Tibial artery (tissue), 4 donors: ENCODE data around the gene PDE7B.

Experiments
- DNase-seq, 2 donors: peaks; one replicate each; pipeline ENCODE4 v3.0.0-alpha.2; 2019
- H3K27ac ChIP-seq, 2 donors: fragments of 200-600 bp; sonication (generic) in 1 of 2; 1 replicate in 1 of 2; 2 replicates in 1 of 2; pipeline ENCODE4 v1.5.1; 2018 to 2019; ENCODE audit warnings: mild to moderate bottlenecking in 1 of 2
- H3K27me3 ChIP-seq, 2 donors: fragments of 200-600 bp; sonication (generic) in 1 of 2; one replicate each; pipeline versions ENCODE4 v1.5.1 to v1.6.0; 2016 to 2019
- H3K36me3 ChIP-seq, 3 donors: fragments of 200-600 bp; sonication (generic) in 2 of 3; one replicate each; pipeline ENCODE4 v1.5.1; 2016 to 2019; ENCODE audit warnings: mild to moderate bottlenecking in 2 of 3
- H3K4me1 ChIP-seq, 4 donors: fragments of 200-600 bp; sonication (generic) in 2 of 4; 1 replicate in 3 of 4; 2 replicates in 1 of 4; pipeline ENCODE4 v1.5.1; 2016 to 2019
- H3K4me3 ChIP-seq, 2 donors: fragments of 200-600 bp; sonication (generic) in 1 of 2; 1 replicate in 1 of 2; 2 replicates in 1 of 2; pipeline ENCODE4 v1.5.1; 2018 to 2019; ENCODE audit warnings: mild to moderate bottlenecking in 2 of 2
- H3K9me3 ChIP-seq, 3 donors: fragments of 200-600 bp; sonication (generic) in 1 of 3; one replicate each; pipeline ENCODE4 v1.5.1; 2016 to 2019
- CTCF ChIP-seq, 2 experiments: fragments of 200-600 bp in 1 of 2; fragments of 450-650 bp in 1 of 2; IDR thresholded peaks; one replicate each; pipeline ENCODE4 v1.5.1; 2017 to 2019; ENCODE audit warnings: antibody characterized with exemption in 2 of 2, mild to moderate bottlenecking in 1 of 2, moderate library complexity in 1 of 2
- intact Hi-C: fragments of 100-400 bp; cut with DNase I; formaldehyde crosslinking; loops from one replicate; pipeline ENCODE4 v1.15.0; 2023; ENCODE audit warnings: low total_unique reads

Gene PDE7B

GRCh38 chr6:135985471-135985870, 134.0 kb downstream of the PDE7B start:
- no peaks in the 10 kb centered on the region for H3K27me3 ChIP-seq
- intact Hi-C loops, result no loop called here
- no peak for DNase-seq
- H3K4me3 ChIP-seq, result no peak overlapping the region
- no peak overlapping the region for H3K27ac ChIP-seq
- H3K9me3 ChIP-seq, result no peaks in the 10 kb centered on the region
- H3K4me1 ChIP-seq, result peaks cover 0 to 11% (median 0%) of the 10 kb centered on the region in 4 donors
- no peak for TF ChIP-seq CTCF (IDR thresholded peaks at IDR 0.05)
- no peaks in the 10 kb centered on the region for H3K36me3 ChIP-seq

DNA sequence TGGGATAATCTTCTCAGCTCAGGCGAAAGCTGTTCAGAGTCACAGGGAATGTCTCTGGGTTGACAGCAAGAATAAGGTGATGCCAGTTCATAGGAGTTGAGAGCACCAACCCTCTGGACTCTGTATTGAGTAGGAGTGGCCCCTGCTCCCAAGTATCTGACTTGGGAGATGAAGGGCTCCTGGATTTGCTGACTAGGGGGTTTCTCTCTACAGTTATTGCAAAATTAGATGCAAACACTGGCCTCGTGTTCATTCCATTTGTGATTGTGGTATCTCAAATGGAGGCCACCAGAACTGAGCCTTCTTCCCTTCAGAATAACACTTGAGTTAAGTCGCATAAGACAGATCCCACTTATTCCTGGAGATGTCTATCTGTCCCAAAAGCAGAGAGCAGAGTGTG, 135.7 kb downstream of the PDE7B start:
- Histone ChIP-seq H3K4me1 (peaks cover 0 to 11% (median 0%) of the 10 kb centered on the region in 4 donors), H3K36me3 (no peaks in the 10 kb centered on the region), H3K4me3 (no peak overlapping the region), H3K9me3 (no peaks in the 10 kb centered on the region), H3K27me3 (no peaks in the 10 kb centered on the region), H3K27ac (no peak overlapping the region)
- no peak for DNase-seq
- intact Hi-C loops, result no loop called here
- no peak for TF ChIP-seq CTCF (IDR thresholded peaks at IDR 0.05)

GRCh38 chr6:135990439-135990838, 138.9 kb downstream of the PDE7B start:
- Histone ChIP-seq H3K9me3 (no peaks in the 10 kb centered on the region), H3K4me1 (peaks cover 0 to 11% (median 0%) of the 10 kb centered on the region in 4 donors), H3K36me3 (no peaks in the 10 kb centered on the region), H3K27me3 (no peaks in the 10 kb centered on the region), H3K4me3 (no peak overlapping the region), H3K27ac (no peak overlapping the region)
- intact Hi-C loops, result no loop called here
- DNase-seq, result no peak
- no peak for TF ChIP-seq CTCF (IDR thresholded peaks at IDR 0.05)

- TF ChIP-seq CTCF (IDR thresholded peaks at IDR 0.05), result no peak
- Histone ChIP-seq H3K4me1 (peaks cover 0 to 10% (median 0%) of the 10 kb centered on the region in 4 donors), H3K4me3 (no peak overlapping the region), H3K9me3 (no peaks in the 10 kb centered on the region), H3K27ac (no peak overlapping the region), H3K36me3 (no peaks in the 10 kb centered on the region), H3K27me3 (no peaks in the 10 kb centered on the region)
- DNase-seq, result no peak
- intact Hi-C loops, result no loop called here
These were observed 139.5 kb downstream of the PDE7B start for GRCh38 chr6:135990855-135991464.

DNA sequence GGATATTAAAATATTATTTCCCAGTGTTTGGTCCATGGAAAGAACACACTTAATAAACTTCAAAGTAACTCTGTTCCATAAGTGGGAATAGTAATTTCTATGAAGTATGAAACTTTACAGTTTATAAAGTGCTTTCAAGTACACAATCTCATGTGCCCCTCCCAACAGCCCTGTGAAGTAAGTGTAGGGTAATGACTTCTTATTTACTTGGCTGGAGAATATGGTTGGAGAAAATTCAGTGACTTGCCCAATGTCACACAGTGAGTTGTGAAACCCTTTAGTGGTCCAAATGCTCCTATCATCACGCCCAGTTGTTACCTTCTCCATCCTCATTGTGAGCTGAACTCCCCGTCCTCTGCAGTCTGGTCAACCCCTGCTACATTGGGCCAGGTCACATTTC, 141.2 kb downstream of the PDE7B start:
- peaks cover 0 to 10% (median 0%) of the 10 kb centered on the region in 4 donors for H3K4me1 ChIP-seq
- H3K4me3 ChIP-seq, result no peak overlapping the region
- no peak for TF ChIP-seq CTCF (IDR thresholded peaks at IDR 0.05)
- intact Hi-C loops, result no loop called here
- H3K9me3 ChIP-seq, result no peaks in the 10 kb centered on the region
- no peaks in the 10 kb centered on the region for H3K27me3 ChIP-seq
- no peak overlapping the region for H3K27ac ChIP-seq
- no peak for DNase-seq
- H3K36me3 ChIP-seq, result no peaks in the 10 kb centered on the region

- intact Hi-C loops, result no loop called here
- TF ChIP-seq CTCF (IDR thresholded peaks at IDR 0.05), result no peak
- DNase-seq, result no peak
- no peaks in the 10 kb centered on the region for H3K9me3 ChIP-seq
- no peaks in the 10 kb centered on the region for H3K36me3 ChIP-seq
- no peak overlapping the region for H3K4me3 ChIP-seq
- H3K27ac ChIP-seq, result no peak overlapping the region
- H3K4me1 ChIP-seq, result peaks cover 0 to 10% (median 0%) of the 10 kb centered on the region in 4 donors
- H3K27me3 ChIP-seq, result no peaks in the 10 kb centered on the region
These were observed 141.9 kb downstream of the PDE7B start for GRCh38 chr6:135993361-135993760.
